Left forelimb (tissue), 1 donor: ENCODE results near the gene FAM9A.

ENCODE experiments used
- DNase-seq: peaks from one replicate; pipeline ENCODE4 v3.0.0-alpha.2; 2018; ENCODE audit warnings: low spot score

FAM9A gene

DNA sequence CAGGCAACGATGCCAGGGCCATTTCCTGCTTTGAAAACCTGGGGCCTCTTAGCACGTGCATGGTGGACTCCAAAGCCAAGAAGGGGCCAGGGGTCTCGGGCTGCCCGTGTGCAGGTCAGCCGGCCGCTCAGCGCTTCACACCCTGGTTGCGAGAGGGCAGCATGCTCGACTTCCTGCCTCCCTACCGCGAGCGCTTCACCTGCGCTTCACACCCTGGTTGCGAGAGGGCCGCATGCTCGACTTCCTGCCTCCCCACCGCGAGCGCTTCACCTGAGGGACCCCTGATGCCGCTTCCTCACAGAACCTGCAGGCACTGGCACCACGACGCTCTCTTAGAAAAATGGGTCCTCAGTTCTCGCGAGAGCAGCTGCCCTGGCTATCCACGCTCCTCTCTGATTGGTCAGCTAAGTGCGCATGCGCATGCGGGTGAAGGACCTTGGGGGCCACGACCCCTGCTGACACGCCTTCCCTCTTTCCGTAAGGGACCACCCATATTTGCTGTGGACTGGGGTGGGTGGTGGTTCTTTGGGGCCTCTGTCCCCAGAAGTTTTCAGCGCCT lies at the start of gene FAM9A:
Gene FAM9A (minus strand): TSS at position 343 of the 559 bp plus-strand sequence. CDS start 1,212 bp downstream, outside the sequence.
- DNase-seq, result no peak

DNA sequence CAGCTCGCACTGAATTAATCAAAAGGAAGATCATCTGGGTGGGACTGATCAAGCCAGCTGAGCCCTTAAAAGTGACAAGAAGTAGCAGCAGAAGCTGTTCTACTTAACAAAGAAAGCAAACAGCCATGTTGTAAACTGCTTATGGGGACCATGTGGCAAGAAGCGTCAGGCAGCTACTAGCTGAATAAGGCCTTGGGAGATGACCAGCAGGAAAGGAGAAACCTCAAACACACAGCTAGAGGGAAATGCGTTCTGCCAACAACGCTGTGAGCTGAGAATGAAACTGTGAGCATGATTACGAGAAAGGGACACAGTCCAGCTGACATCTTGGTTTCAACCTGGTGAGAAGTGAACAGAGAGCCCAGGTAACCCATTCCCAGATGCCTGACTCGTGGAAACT lies 49.3 kb upstream of the FAM9A start:
- no peak for DNase-seq

DNA sequence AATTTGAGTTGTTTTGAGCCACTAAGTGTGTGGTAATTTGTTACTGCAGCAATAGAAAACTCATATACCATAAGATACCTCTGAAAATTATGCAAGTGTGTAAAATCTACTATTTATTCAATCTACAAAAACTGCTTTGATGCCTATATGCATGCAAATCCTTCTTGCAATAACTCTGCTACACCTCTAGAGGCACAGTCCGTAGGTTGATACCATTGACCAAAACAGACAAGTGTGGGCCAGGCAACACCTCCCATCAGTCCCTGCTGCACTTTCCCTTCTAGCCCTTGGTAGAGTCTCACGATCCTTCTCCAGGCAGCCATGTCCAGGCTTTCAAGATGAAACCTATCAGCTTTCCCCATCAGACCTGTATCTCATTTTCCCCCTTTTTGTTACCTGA lies 48.8 kb upstream of the FAM9A start:
- no peak for DNase-seq

DNA sequence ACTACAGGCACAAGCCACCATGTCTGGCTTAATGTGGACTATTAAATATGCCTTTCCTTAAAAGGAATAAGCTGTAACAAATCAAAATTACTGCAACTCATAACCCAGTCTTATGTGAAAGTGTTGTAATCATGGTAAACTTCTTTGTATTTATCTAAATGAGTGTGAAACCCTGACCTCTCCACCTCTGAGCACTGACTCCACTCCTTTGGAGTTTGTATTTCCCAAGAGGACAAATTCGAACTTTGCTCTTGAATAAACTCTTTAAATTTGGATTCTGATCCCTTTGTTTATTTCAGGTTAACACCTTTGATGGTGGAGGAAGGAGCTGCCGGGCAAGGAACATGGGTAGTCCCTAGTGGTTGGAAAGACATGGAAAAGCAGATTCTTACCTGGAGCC lies 48.3 kb upstream of the FAM9A start:
- no peak for DNase-seq

DNA sequence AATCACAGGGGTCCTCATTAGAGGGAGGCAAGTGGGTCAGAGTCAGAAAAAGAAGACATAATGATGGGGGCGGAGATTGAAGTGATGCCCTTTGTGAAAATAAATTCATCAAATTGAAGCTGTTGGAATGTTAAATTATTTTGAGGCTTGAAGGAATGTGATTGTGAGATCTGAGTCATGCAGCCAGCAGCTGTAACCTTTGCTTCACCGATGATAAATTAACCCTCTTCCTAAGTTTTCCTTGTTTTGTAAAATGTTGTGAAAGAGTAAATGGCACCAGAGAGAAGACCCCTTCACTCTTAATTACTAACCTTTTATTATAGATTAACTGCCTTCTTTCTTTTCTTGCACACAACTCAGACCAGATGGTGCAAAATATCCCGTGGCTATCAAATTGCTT lies 47.7 kb upstream of the FAM9A start:
- no peak for DNase-seq

DNA sequence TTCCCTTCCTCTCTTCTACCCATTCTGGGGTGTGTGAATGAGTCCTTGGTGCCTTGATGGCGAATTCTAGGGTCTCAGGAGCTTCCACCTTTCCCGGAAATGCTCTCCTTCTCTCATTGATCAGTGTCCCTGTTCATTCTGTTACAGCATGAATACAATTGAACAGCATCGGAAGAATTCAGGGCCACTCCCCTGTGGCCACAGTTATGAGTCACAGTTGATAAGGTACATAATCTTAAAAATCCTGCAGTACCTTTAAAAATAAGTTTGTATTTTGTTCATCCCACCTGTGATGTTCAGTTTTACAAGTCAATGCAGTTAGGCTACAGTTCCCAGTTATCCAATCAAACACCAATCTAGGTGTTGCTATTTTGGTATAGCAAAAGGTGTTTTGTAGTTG lies 47.3 kb upstream of the FAM9A start:
- DNase-seq, result no peak

DNA sequence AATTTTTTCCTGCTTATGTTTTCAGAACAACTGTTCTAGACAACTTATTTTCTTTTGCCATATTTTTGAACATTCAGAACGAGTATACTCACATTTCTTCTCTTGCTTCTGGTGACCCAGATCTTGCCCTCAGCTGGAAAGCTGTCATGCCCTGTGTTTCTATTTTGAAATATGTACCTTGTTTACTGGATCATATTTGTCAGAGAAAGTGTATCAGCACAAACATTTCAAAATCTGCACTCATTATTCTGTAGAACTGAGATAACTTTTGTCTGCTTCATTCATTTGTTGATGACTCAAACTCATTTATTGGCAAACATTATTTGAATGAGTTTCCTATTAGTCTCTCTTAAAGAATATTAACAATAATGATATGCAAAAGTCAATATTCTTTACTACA lies 46.2 kb upstream of the FAM9A start:
- no peak for DNase-seq

DNA sequence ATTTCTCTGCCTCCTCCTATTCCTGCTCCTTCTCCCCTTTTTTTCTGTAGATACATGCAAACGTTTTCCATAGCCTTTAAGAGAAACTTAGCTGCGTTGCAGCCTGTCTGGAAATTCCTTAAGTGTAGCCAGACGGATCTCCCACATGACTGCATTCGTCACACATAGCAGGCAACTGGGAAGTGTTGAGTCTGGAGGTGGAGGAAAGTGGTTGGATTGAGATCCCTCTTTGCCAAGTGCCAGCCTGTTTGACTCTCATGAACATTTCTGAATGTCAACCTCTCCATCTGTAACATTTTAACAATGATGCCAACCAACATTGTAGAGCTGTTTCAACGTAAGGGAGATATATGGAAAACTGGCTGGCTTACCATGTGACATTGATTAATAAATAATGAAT lies 45.1 kb upstream of the FAM9A start:
- DNase-seq, result no peak

DNA sequence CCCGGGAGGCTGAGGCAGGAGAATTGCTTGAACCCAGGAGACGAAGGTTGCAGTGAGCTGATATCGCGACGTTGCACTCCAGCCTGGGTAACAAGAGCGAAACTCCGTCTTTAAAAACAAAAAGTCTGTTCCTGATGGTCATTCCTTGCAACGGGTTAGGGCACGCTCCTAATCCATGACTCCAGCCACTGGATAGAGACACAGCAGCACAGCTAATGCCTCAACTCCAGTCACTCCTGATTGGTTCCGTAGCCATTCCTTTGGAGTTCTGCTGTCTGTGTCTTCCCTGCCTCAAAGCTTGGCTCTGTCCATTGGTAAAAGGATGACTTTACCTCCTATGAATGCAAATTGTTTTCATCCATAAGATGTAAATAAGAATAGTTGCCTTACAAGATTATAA lies 44.3 kb upstream of the FAM9A start:
- no peak for DNase-seq

DNA sequence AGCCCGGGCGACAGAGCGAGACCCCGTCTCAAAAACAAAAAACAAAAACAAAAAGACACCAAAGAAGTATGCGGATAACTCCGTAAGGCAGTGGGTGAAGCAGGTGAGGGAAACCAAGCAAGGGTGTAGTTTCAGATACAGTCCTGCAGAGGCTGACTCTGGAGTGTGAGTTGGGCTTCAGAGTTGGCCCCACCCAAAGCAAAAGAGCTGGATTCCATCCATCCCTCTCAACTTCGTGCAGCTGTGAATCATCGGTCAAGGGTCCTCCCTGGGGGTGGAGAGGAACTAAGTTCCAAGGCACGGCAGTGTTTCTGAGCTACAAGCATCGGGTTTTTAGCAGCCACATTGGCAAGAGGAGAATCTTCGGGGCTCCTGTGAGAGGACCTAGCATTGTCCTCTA lies 43.9 kb upstream of the FAM9A start:
- no peak for DNase-seq

DNA sequence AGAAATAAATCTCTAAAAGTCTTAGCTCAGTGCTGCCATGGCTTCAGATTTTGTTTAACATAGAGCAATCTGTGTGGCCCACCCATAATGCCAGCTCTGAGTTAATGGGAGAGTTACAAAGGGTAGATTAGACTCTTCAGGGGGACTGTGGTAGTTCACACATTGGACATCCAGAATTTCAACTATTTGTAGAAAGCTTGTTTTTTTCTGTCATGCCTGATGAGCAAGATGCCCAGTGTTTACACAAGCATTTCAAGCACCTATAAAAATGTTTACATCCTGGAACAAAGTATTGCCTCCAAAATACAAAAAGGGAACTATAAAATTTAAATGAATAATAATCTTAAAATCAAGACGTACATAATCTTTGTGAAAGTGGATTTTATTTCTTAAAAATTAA lies 43.0 kb upstream of the FAM9A start:
- DNase-seq, result no peak

DNA sequence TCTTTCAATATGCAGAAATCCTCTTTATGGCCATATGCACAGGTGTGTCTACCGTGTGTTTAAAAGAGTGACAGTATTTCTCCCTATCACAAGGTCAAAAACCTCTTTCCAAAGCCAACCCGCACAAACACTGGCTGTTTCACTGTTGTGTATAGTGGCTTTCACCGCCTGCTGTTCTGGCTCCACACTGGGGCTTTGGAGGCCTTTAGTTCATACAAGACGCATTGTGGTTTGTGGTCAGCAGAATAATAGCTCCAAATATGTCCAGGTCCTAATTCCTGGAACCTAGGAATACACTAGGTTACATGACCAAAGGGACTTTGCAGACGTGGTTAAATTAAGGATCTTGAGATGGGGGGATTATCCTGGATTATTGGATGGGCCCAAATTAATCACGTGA lies 40.7 kb upstream of the FAM9A start:
- no peak for DNase-seq

DNA sequence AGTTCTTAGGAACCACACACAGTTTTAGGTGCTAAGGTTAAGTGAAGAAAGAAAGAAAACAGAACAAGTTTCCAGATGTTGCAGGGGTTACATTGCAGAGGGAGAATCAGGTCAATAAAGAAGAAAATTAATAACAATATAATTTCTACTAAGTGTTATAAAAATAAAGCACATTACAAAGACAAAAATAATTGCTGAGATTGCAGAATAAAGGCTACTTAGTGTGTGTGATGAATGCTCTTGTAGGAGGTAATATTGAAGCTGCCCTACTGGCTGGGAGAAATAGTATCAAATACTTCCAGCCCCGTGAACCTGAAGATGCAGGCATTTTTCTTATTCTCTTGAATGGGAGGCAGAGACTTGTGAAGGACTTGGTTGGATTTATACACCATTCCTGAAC lies 33.2 kb upstream of the FAM9A start:
- DNase-seq, result no peak

DNA sequence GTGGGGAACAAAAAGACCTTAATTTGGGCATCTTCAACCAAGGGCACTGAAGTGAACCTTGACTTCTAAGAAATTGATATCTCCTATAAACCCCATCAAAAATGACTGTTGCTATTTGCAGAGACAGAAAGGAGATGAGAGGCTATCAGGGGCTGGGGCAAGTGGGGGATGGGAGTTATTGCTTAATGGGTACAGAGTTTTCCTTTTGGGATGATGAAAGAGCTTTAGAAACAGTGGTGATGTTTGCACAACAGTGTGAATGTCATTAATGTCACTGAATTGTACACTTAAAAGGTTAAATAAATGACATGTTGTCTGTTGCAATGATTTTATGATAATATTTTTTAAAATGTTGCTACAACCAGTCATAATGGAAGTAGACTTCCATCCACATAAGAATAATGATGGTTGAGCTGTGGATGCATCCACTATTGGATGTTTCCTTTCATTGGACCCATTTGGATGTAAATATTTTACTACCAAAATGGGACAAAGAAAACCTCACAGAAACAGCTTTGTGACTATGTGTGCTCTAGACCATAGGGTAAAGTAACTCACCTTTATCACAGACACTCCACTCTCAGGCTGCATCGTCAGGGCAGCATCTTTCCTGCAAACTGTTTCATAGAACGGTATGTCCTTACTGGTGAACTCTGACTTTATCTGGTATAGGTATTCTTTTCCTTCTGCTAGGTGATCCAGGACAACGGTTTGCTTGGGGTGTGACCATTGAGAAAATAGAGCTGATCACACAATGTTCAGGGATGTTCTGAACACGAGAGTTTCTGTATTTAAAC lies 31.6 kb upstream of the FAM9A start:
- DNase-seq, result no peak

DNA sequence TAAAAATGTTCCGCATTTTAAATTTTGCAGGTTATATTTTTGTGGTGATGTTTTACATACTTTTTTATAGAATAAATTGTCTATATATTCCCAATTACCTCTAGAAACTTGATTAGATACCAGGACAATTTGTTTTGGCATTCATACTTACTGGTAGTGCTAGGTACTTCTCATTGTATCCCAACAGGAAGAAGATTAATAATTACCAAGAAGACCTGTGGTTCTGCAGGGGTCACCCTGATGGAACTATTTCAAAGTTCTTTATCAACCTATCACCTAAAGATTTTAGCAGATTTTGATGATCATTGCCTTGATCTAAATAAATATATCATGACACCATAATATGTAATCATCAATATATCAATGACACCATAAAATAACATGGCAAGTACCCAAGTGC lies 22.5 kb upstream of the FAM9A start:
- no peak for DNase-seq

DNA sequence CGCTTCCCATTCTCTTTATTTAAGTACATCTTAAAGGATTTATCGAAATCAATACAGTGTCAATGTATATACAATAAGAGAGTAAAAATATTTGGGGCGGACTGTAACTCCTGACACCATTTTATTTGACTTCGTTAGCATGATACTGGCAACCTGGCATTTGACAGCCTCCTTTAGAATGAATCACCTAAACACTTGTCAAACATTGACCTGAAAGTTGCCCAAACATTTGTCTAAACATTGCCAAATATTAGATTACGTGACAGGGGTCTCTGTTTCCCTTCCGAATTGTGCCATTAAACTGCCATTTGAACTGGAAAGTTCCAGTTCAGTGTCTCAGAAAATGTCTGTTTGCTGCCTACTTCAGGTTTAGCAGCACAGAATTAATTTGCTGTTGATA lies 20.8 kb upstream of the FAM9A start:
- DNase-seq, result no peak

DNA sequence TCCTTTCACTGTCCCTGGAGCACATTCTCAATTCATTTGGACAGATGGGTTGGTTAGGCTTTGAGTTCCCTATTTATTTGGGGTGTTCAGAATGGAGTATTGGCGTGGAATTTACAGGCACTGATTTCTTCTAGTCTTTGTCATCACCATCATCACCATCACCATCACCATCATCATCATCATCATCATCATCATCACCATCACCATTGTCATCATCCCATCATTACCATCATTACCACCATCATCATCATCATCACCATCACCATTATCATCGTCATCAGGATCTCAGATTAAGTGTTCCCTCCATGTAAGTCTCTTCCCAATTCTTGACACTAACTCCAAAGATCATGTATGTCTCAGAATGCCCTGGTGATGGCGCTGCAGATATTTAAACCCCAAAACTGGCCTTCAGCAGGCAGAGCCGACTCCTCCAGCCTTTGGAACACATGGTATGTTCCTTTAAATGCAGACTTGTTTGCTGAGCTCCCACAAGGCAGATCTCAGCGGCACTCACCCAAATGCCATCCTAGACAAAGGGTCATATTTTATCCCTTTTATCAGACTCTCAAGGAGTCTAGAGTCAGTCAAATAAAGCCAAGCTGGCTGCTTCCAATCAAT lies 19.8 kb upstream of the FAM9A start:
- DNase-seq, result no peak

DNA sequence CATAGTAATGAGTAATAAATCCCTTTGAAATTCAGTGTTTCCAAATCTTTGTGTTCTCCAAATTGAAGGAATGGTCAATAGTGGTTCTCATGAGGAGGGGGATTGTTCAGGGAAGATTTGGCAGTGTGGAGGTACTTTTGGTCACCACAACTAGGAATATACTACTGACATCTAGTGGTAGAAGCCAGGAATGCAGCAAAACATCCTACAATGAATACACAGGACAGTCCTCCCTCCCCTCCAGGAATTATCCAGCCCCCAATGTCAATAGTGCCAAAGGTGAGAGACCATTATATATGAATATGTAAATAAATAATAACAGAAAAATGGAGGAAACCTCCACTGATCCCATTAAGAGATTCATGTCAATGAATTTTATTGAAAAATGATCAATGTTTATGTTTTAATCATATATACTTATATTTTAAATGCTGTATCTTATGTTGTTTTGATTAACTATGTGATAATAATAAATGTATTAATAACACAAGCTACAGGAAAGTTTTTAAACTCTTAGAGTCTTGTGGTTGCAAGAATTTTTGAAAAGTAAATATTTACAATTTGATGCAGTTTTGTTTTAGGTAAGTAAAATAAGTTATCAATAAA lies 14.4 kb upstream of the FAM9A start:
- DNase-seq, result no peak

DNA sequence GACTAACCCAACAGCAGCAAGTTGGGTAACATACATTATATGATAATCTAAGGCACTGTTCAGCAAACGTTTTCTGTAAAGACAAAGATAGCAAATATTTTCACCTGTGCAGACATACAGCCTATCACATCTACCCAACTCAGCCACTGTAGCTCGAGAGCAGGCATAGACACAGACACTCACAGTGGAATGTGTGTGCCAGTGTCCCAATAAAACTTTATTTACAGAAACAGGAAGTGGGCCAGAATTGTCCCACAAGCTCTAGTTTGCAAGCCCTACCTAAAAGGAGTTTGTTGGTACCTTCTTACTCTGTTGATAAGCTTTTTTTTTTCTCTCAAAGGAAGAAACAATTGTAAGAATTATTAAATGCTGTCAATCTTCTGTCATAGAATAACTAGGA lies 11.9 kb upstream of the FAM9A start:
- no peak for DNase-seq

DNA sequence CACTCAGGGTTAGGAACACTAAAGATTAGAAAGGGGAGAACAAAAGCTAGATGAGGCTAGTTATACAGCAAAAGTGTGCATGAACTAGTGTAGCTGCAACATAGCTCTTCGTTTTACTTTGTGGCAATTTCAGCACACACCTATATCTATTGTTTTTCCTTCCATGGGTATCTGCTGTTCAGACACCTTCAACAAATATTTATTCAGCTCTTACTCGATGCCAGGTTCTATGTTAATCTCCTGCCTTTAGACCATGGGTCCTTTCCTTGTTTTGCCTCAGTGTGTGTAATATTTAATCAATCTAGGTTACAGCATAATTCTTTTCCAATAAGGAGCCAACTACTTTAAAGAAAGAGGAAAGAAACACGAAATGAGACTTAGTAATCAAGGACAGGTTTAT lies 10.4 kb upstream of the FAM9A start:
- DNase-seq, result no peak

DNA sequence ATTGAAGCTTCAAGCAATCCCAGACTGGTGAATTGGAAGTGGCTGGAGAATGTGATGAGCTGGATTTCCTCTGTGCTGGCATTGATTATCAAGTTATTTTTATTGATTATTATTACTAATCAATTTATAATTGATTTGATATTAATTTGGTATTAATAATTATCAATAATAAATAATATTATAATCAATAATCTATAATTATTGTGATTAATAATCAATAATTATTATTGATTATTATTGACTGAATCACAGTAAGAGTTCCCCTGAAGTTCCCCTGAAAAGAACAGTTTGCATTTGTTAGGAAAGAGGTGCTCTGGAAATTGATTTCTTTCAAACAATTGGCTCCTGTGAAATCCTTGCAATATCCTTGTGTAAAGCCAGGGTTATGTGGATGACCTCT lies 7.5 kb upstream of the FAM9A start:
- DNase-seq, result no peak

DNA sequence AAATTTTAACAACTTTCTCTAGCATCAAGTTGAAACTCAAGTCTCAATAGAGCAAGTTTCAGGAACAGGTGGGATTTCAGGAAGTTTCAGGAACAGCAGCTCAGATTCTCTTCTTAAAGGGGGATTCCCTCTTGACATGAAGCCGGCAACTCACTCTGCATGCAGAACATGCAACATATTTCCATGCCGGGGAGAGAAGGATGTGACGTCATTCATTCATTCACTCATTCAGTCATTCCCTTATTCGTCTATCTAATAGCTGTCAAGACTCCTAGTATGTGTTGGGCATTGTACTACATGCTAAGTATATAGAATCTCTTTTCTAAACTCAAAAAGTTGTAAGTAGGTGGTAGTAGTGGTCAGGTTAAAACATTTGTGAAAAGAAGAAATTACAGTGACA lies 4.8 kb upstream of the FAM9A start:
- no peak for DNase-seq

DNA sequence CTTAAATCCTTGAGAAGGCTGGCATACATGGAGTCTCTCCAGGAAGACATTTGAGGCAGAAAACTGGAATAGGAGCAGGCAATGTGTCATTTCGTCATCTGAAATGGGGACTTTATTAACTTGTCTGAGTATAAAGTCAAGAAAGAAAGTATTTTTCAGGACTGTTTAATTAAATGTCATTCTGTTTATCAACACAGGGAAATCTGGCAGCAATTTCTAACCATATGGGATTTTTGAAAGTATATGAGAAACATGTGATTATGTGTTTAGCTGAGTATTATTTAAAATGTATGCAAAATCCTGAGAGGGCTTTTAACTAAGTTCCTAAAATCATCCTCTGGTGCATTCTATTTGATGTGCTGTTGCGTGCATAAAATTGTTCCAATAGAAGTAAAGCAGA lies 3.9 kb upstream of the FAM9A start:
- no peak for DNase-seq
